NOMO-1 (cell line): ENCODE data around the gene AGRP.
A peak's percentile ranks its signal among the peaks of the same experiment; 100 is the strongest.
"Not testable (repeated sequence)": the region's sequence is repeated elsewhere in the genome, so short reads cannot be mapped to it uniquely, and the experiment has no call there.

Source experiments
- DNase-seq, 2 experiments: peaks; one replicate each; lab custom pipeline; 2025; ENCODE audit not compliant: unreplicated experiment in 2 of 2; lab: John Stamatoyannopoulos, UW

Gene AGRP

GRCh38 chr16:67504031-67505021 is 21.0 kb upstream of the AGRP start:
- DNase-seq, result peak; percentile 71 to 76

DNA sequence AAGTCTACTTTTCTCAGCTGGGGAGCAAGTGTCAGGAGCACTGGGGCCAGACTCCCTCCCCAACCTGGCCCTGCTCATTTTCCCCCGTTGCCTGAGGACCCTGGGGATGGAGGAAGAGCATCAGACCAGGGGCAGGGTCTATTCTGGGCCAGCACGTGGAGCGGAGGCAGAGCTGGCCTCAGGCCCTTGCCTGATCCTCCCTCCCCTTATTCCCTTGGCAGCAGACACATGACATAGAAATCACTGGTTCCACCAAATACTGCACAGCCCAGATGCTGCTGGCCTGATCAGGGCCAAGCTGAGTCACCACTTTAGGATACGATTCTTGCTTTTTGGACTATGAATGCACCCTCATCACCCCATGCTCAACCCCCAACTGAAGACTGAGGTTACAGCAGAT is 15.8 kb upstream of the AGRP start:
- no peak for DNase-seq

GRCh38 chr16:67490335-67491096 is 7.2 kb upstream of the AGRP start:
- peak; percentile 47 to 86 for DNase-seq

- DNase-seq, result no peak
Measured at GRCh38 chr16:67489401-67490083, 6.2 kb upstream of the AGRP start.

DNA sequence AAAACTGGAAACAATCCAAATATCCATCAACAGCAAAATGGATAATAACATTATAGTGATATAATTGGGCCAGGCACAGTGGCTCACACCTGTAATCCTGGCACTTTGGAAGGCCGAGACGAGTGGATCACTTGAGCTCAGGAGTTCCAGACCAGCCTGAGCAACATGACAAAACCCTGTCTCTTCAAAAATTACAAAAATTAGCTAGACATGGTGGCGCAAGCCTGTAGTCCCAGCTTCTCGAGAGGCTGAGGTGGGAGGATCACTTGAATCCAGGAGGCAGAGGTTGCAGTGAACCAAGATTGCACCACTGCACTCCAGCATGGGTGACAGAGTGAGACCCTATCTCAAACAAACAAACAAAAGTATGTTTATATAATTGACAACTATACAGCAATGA is 4.2 kb upstream of the AGRP start:
- not testable (repeated sequence) for DNase-seq

DNA sequence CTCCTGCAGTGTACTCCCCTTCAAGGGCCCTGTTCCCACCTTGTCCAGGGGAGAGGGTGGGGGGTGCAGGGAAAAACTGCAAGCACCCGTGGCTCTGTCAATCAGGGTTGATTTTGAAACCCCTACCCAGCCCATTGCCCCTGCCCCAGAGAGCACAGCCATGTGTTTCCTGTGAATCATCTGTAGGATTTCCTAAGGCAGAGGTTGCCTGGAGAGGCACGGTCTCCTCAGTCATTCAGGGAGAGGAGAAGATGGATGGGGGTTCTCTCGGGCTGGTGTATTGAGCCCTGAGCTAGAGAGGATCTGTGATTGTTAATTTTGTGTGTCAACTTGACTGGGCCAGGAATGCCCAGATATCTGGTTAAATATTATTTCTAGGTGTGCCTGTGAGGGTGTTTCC is 3.5 kb upstream of the AGRP start:
- DNase-seq, result peak in 1 of 2 experiments; percentile 17

GRCh38 chr16:67483731-67484525 is 581 bp upstream of the AGRP start:
- no peak for DNase-seq

DNA sequence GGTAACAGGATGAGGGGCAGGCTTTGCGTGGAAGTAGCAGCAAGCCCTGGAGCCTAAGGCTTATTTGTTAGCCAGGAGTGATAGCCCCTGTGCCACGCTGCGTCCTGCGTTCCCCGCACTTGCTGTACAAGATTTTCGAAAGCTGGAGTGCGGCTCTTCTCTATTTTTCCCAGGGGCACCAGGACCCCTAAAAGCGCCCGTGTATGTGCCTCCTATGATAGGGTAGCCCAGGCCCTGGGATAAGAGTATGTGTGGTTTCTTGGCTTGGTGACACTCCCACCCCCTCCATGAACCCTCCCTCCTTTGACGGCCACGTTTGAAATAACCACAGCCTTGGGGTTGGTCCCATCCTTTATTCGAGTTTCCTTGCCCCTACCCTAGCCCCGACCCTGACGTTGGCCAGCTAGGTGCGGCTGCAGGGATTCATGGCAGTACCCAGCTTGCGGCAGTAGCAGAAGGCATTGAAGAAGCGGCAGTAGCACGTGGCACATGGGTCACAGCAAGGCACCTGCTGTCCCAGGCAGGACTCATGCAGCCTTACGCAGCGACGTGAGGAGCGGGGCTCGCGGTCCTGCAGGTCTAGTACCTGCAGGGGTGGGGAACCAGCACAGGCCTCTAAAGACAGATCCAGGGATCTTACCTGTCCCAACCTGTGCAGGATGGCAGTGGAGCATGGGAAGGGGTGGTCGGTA is 968 bp downstream of the AGRP start:
- DNase-seq, result no peak

- DNase-seq, result peak in 1 of 2 experiments; percentile 43
Measured at GRCh38 chr16:67481561-67482232, 1.6 kb downstream of the AGRP start.

- DNase-seq, result peak; percentile 95 to 99
Measured at GRCh38 chr16:67480833-67481560, 2.4 kb downstream of the AGRP start, which contains the start of gene ATP6V0D1. Gene ATP6V0D1, minus strand, starts transcription at chr16:67481157. Its CDS starts 71 bp downstream, at chr16:67481086.

- no peak for DNase-seq
Measured at GRCh38 chr16:67477960-67478554, 5.3 kb downstream of the AGRP start.

DNA sequence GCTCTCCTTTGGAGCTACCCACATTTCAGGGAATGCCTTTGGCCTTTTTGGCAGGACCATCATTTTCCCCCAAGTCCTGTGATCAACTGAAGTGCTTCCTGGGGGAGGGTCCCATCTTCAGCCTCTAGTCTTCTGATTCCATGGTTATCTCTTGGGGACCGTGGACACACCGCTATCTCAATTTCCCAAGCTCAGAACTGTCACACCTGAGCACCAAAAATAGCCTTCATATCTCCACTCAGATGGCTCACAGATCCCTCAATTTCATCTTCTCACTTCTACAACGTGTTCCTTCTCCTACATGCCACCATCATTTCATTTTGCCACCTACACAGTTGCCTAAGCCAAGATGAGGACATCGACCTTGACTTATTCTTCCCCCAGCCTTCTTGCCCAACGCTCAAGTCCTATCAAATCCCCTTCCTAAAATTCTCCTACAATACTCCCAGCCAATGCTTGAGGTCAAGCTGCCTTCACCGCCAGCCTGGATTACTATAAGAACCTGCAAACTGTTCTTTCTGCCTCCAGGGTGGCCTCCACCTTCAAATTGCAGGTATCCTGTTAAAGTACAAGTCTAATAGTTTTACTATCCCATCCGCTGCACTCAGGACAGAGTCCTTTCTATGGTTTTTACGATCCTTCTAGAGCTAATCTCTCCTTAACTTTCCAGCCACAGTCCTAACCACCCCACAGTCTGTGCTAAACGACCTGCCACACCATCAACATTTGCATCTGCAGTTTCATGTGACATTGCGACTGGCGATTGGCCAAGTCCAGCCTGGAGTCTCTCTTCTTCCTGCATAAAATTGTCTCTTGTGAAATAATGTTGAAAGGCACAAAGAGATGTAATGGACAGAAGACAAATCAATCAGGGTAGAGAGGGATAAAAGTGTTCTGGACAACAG is 8.5 kb downstream of the AGRP start:
- no peak for DNase-seq

- DNase-seq, result no peak
Measured at GRCh38 chr16:67471758-67472384, 11.5 kb downstream of the AGRP start.

GRCh38 chr16:67470359-67470758 is 13.0 kb downstream of the AGRP start:
- DNase-seq, result no peak

DNA sequence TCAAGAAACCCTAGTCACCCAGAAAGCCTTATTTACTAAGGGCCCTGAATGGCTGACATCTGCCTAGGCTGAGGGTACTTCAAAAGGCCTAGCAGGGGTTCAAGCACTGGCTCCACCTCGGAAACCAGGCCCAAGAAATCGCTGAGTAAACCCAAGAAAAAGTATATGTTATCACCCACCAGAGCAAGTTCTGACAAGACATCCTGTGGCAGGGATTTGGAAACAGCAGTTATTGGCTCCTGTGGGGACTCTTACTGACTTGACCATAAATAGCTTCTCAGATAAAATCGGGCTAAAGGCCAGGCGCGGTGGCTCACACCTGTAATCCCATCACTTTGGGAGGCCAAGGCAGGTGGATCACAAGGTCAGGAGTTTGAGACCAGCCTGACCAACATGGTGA is 14.6 kb downstream of the AGRP start:
- no peak for DNase-seq

DNA sequence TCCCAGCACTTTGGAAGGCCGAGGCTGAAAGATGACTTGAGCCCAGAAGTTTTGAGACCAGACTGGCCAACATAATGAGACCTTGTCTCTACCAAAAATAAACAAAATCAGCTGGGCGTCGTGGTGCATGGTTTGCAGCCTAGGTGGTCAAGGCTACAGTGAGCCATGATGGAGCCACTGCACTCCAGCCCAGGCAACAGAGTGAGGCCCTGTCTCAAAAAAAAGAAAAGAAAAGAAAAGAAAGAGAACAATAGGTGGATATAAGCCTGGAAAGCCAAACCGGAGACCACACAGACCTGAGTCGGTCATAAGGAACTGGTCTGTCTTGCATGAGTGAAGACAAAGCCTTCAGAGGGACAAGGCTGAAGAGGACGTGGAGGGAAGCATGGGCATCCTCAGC is 16.8 kb downstream of the AGRP start:
- DNase-seq, result no peak

DNA sequence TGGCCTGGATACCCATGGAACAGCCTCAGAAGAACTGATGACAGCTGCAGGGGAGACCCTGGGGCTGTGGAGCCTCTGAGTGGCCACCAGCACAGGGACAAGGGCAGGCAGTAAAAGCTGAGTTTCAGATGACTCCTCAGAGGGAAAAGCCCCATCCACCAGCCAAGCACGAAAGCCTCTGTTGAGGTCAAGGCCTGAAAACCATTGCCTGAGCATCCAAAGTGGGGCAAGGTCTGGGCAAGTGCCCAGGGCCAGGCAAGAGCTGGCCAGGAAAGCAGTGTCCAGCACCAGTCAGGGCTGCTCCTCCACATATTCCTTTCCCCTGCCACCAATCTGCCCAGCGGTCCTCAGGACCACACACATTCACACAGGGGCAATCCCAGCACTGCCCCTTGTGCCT is 18.8 kb downstream of the AGRP start:
- DNase-seq, result no peak
